HG03196 (cell line): ENCODE results near the gene ENOX1.

Experiments used
- ATAC-seq: cut with Tn5 transposase; IDR thresholded peaks from one replicate; pipeline ENCODE4 v1.9.1; 2021; ENCODE audit not compliant: unreplicated experiment

Gene ENOX1

DNA sequence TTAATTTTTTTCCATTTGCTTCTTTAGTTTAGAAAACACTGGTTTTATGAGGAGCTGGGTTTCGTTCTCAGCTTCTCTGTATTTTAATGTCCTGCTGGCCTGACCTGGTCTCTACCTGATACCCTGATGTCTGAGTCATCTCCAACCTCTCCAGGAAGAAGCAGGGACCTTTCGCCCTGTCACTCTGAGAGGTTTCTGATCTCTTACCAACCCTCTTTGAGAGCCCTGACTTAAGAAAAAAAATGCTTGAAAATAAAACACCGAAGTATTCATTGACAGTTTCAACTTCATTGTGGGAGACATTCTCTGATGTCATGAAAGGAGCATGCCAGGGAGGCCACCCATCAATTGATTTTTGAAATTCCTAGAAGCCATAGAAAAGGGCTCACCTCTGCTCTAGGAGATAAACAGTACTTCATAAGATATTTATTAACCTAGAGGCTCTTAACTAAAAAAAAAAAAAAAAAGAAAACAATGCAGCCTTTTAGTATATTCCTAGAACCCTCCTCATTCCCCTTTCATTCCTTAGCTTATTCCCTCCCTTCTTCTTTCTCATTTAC is 234.8 kb downstream of the ENOX1 start:
- no peak for ATAC-seq

DNA sequence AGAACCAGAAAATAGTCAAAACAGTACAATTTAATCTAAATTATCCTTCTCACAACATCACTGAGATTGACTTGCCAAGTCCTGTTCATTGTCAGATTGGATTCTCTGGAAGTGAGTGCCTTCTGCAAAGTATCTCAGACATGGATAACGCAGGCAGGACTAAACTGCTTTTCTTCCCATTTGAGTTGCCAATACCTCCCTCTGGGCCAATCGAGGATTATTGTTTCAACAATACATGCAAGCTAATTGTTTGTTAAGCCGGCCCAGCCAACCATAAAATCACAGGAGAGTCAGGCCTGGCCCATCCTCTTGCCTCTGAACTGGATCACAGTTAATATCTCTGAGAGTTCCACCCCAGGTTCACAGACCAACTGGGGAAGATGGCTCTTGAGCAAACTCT is 240.0 kb downstream of the ENOX1 start:
- no peak for ATAC-seq

DNA sequence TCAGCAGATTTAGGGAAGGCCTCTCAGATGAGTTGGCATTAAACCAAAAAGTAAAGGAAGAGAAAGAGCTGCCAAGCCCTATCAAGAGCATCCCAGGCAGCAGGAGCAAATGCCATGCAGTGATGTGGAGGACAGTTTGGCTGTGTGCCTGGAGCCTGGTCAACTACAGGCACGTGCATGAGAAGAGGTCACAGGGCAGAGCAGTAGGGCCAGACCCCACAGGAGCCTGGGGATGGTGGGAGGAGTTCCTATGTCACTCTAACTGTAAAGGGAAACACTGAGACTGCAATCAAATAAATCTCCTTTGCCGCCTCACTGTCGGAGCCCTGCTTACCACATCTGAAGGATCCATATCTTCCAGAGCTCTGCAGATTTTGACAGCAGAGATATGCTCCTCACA is 240.5 kb downstream of the ENOX1 start:
- no peak for ATAC-seq

DNA sequence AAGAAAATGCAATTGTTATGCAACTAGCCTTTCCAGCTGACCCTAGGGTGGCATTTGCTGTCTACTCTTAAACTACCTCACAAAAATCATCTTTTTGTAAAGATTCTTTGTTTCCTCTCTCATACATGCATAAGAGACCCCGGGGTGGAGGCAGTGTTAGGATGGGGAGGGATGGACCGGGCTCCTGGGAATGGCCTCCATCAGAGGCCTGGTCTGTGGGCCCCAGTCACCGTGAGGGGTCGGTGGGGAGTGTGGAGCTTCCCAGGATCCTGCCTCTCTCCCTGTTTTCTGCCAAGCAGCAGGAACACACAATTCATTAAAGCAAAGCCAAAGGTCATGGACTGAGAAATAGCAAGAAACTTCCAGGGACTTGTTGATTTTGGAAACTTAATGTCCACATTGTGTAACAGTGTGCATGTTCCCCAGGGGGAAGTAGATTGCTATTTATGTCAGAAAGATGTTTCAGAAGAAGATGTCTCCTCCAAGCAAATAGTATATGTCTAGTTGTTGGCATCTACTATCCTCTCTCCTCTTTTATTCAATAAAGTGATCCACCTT is 241.4 kb downstream of the ENOX1 start:
- no peak for ATAC-seq

DNA sequence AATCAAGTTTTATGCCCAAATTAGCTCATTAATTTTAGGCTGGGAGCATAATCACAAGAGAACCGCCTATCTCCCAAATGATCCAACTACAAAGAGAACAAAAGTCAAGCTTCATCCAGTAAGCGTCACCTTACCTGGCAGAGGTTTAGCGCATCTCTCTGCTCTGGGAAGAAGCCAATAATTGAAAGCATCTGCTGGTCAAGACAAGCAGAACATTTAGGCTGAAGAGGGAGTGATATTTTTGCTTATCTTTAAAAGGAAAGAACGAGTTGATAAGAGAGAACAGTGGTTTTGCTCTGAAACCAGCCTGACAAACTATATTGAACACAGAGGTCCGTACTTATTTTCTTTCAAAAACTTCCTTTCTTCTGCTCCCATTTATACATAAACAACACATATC is 242.1 kb downstream of the ENOX1 start:
- no peak for ATAC-seq

DNA sequence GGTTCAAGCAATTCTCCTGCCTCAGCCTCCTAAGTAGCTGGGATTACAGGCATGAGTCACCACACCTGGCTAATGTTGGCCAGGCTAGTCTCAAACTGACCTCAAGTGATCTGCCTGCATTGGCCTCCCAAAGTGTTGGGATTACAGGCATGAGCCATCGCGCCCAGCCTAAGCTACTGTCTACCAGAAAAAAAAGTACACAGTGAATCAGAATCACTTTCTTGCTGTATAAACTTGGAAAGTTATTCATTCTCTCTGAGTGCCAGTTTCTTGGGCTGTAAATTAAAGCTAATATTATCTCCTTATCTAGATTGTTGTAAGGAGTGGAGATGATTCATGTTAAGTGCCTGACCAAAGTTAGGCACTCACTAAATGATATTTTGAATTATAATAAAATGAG is 242.8 kb downstream of the ENOX1 start:
- no peak for ATAC-seq

DNA sequence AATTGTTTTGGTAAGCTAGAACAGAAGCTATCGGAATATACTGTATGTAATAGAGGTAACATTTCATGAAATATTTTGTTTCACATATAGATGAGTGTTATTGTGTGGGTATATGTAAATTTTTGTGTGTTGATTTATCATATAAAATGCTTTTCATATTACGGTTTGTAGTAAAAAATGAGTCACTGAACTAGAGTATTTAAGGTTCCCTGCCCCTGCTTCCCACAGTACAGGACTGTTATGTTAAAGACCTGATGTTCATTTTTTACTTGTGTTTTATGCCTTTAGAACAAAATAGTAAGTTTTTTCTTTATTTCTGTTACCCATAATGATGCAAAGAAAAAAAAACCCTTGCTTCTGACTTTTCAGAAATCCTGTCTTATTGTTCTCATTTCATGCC is 243.4 kb downstream of the ENOX1 start:
- no peak for ATAC-seq

DNA sequence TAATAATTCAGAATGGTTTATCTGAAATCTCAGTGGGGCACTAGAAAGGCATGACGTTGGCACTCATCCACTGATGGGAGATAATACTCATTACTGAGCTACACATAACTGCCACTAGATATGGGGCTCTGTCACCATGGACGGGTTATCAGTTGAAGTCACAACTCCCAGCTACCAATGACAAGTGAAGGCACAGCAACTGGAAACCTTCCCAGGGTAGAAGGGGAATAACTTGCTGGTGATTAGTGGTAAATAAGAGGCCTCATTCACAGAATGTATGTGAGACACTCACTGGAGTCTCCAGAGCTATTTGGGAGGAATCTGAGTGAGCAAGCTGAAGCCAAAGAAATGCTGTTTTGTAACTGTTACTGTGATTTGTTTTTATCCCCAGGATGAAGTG is 249.6 kb downstream of the ENOX1 start:
- no peak for ATAC-seq

DNA sequence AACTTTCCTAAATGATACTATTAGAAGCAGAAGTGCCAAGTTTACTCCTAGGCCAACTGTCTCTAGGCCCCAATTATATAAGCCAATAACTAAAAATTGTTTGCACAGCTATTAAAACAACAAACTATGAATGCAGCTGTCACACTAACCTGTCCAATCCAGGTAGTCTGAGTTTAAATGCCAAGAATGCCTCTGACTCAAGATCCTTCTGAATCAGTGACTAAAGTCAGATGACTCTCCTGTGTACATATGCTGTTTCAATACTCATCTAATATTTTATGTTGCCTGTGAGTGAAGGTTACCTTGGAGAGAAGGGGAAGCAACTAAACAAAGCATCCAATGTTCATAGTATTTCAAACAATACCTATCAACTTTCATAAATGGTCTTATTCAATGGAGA is 257.0 kb downstream of the ENOX1 start:
- ATAC-seq, result no peak

DNA sequence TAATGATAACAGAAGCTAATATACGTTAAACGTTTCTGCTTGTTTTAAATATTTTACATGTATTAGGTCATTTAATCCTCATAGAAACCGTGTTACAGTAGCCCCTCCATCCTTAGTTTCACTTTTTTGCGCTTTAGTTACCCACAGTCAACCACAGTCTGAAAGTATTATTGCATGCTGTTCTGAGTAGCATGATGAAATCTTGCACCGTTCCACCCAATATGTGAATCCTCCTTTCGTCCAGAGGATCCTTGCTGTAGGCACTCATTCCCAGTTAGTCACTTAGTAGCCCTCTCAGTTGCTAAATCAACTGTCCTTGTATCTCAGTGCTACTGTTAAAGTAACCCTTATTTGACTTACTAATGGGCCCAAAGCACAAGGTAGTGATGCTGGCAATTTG is 257.8 kb downstream of the ENOX1 start:
- ATAC-seq, result no peak

DNA sequence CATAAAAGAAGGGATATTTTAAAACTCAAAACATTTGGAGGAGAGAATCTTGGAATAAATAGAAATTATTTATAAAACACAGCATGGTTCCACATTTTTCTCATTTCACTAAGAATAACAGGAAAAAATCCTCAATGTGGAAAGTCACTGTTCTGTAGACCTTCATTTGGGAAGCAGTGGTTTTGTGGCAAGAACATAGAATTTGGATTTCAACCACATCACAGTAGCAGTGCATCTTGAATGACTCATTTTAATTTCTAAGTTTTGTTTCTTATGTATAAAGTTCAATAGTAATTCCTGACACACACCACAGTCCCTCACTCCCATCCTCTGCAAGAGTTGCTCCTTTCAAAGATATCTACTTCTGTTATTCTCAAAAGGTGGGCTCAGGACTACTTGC is 264.0 kb downstream of the ENOX1 start:
- no peak for ATAC-seq

DNA sequence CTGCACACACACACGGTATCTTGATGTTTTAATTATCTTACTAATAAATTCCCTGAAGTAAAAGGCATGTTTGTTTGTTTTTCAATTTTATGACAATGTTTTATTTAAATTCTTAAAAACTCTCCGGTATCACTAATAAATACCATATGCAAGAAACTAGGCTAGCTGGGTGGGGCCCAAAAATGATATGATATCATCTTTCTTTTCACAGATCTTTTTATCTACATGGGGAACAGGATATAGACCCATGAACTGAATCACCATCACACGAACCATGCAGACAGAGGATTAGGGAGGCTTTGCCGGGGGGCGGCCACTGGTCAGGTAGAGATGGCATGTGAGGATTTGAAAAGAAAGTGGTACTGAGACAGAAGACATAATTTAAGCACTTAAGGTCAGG is 266.4 kb downstream of the ENOX1 start:
- ATAC-seq, result no peak

DNA sequence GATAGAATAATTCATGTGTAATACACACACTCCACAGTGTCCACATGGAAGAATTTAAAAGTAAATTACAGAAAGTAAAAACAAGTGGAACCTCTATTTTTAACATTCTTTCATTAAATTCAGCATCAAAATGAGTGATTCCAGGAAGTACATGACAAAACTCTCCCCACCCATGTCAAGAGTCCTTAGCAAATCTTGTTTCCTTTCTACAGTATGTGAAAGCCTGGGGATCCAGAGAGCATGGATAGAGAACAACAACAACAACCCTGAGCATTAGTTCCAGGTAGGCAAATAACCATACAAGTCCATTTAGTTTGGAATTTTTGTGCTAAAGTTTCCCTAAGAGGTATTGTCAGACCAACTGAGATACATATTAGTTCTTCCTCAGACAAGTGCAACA is 267.9 kb downstream of the ENOX1 start:
- no peak for ATAC-seq

DNA sequence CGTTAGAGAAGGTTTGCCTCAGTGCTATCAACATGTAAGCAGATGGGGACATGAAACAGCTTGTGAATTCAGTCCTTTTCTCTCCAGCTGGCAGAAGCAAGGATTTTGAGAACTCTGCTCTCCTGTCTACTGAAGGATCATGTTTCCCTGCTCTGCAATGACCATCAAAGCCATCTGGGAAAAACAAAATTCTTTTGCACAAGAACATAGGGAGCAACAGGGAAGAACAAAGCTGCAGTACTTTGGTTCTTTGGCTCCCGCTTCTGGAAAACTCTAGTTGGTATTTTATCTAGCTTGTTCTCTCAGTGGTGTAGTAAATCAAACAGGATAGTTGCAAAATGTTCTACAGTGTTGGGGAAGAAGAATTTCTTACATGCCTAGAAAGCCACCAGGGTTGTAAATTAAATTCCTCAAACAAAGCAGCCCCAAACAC is 270.4 kb downstream of the ENOX1 start:
- ATAC-seq, result no peak

DNA sequence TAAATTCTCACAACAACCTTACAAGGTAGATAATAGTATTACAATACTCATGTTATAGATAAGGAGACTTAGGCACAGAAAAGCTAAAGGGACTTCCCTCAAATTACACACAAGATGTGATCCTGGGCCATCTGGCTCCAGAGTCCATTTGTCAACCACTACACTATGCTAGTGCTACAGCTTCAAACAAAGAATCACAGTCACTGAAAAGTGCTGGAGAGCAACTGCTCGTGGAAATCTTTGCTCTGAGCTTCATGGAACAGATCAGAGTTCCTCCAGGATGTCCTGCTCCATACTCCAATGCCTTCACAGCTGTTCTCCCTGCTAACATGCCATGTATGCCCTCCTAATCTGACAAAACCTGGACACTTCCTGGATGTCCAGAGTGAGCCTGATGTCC is 271.2 kb downstream of the ENOX1 start:
- ATAC-seq, result no peak

DNA sequence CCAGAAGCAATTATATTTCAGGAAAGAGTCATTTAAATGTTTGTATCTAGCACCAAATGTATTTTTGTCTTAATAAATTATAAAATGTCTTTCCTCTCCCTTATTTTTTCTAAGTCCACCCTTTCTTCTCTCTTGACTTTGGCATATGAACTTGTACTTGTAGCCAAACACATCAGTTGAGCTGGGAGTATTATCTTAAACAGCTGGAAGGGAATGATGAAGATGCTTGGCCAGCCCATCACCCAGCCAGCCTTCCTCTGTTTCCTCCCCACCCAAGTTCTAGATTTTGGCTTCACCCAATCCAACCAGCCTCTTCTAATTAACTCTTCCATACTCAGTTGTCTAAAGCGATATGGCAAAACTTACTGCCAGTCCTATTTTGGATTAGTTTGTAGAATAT is 272.5 kb downstream of the ENOX1 start:
- ATAC-seq, result no peak

DNA sequence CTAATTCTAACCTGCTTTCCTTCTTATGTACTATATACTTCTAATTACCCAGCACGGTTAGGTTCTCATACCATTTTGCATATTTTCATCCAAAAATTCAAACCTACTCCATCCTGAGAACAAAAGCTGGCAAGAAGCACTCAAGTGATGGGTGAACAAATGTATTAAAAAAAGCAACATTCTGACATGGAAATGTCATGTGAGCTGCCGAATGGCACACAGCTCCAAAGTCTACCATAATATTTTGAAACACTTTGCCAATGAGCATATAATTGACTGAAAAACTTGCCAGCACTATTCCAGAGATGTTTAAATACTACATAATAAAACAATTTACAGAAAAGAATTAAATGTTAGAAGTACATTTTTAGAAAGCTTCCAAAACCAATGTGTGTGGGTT is 274.6 kb downstream of the ENOX1 start:
- ATAC-seq, result no peak

DNA sequence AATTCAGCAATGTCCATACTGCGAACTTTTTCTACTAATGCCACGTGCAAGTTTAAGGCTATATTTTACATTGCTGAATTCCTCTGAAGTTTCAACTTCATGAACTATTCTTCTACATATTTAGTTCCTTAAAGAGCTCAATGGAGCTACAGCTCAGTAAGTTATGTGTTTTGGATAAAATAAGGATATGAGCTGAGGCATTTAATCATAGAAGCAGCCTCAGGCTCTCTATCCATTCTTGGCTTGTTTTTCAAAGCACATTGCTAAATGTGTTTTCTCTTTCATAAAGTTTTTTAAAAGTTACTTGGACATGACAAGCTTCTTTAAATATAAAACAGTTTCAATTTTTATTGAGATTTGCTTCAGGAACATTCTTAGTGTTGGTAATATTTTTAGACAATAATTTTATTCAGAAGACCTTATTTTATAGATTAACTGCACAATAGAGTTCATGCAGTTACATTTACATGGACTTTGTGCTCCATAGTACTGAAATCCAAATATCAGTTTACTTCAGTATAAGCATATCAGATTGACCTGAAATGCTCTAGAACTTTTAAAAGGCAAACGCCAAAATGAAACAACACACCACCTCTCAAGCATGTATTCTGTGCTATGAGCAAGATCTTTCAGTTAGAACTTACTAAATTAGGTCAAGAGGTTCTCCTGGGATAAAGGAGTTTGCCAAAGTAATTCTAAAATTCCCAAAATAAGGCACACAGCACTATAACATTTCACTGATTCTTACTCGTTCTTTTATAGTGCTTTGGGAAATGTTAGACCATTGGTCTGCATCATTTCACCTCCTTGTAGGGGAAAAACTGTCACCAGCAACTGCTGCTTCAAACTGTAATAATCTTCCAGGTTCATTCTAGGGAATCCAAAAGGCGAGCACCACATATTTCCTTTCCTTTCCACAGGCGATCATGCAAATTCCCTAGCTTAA is 275.5 kb downstream of the ENOX1 start:
- ATAC-seq, result no peak

DNA sequence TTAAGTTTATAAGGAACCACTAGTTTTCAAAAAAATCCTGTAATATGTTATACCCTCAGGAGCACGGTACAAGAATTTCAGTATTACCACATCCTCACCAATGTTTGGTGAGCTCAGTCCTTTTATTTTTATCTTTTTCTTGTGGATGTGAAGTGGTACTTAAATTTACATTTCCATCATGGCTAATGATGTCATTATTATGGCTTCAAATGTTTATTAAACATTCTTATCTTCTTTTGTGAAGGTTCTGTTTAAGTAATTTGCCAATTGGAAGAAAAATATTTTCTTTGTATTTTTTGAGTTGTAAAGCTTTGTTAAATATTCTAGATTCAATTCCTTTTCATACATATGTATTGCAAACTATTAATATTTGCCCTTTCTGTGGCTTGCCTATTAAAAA is 291.0 kb downstream of the ENOX1 start:
- ATAC-seq, result no peak

DNA sequence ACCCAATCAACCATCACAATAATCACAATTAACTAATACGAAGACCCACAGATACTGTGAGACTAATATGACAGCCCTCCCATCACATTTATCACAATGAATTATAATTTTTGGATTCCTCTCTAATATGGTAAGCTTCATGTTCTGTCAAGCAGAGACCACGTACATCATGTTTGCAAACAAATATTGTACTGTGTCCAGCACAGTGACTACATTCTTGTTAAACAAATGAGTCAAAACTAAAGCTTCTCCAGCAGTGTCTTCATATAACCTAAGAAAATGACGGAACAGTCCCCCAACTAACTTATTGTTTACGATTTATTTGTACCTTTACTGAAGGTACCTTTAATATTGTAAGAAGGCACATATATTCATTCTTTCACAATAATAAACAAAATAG is 292.6 kb downstream of the ENOX1 start:
- ATAC-seq, result no peak

DNA sequence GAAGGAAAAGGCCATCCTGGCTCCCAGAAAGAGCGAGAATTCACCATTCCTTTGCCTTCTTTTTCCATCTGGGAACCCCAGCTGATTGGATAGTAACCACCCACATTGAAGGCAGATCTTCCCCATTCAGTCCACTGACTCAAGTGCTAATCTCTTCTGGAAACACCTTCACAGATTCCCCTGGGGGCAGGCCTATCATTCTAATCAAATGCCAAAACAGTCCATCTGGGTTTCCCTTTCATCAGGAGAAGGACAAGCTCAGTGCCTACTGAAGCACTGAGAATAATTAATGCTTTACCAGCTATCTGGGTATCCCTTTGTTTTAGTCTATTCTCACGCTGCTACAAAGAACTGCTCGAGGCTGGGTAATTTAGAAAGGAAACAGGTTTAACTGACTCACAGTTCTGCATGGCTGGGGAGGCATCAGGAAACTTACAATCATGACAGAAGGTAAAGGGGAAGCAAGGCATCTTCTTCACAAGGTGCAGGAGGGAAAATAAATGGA is 293.2 kb downstream of the ENOX1 start:
- no peak for ATAC-seq

DNA sequence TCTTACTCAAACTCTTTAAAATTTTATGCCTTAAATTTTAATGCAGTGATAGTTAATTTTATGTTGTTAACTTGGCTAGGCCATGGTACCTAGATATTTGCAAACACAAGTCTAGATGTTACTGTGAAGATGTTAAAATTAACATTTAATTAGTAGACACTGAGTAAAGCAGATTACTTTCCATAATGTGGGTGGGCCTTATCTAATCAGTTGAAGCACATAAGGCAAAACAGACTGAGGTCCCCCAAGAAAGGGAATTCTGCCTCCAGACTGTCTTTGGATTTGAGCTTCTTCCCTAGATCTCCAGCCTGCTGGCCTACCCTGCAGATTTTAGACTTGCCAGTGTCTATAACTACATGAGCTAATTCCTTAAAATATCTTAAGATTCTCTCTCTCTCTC is 294.0 kb downstream of the ENOX1 start:
- ATAC-seq, result no peak
